ENCODE data around the gene PADI3.

The PADI3 gene

GRCh38 chr1:17214876-17215544 lies 33.9 kb upstream of the PADI3 start:
- DNase-seq (ENCODE audit: low read depth, low spot score): no peak

- DNase-seq (ENCODE audit: low read depth, low spot score): no peak
These were observed 33.4 kb upstream of the PADI3 start for GRCh38 chr1:17215545-17215890.

- DNase-seq (ENCODE audit: low read depth, low spot score): no peak
These were observed 32.8 kb upstream of the PADI3 start for GRCh38 chr1:17216078-17216477.

GRCh38 chr1:17217607-17218006 lies 31.3 kb upstream of the PADI3 start:
- no peak for DNase-seq (ENCODE audit: low read depth, low spot score)

- DNase-seq (ENCODE audit: low read depth, low spot score): no peak
These were observed 30.0 kb upstream of the PADI3 start for GRCh38 chr1:17218939-17219338.

GRCh38 chr1:17220287-17220686 lies 28.6 kb upstream of the PADI3 start:
- no peak for DNase-seq (ENCODE audit: low read depth, low spot score)

- DNase-seq (ENCODE audit: low read depth, low spot score): no peak
These were observed 26.3 kb upstream of the PADI3 start for GRCh38 chr1:17222557-17222956.

GRCh38 chr1:17224434-17224833 lies 24.5 kb upstream of the PADI3 start:
- no peak for DNase-seq (ENCODE audit: low read depth, low spot score)

- no peak for DNase-seq (ENCODE audit: low read depth, low spot score)
These were observed 23.8 kb upstream of the PADI3 start for GRCh38 chr1:17225140-17225539.

- no peak for DNase-seq (ENCODE audit: low read depth, low spot score)
These were observed 21.5 kb upstream of the PADI3 start for GRCh38 chr1:17227358-17227915.

- DNase-seq (ENCODE audit: low read depth, low spot score): no peak
These were observed 20.3 kb upstream of the PADI3 start for GRCh38 chr1:17228619-17229018.

- DNase-seq (ENCODE audit: low read depth, low spot score): no peak
These were observed 19.5 kb upstream of the PADI3 start for GRCh38 chr1:17229379-17229778.

- DNase-seq (ENCODE audit: low read depth, low spot score): no peak
These were observed 18.8 kb upstream of the PADI3 start for GRCh38 chr1:17230106-17230505.

- no peak for DNase-seq (ENCODE audit: low read depth, low spot score)
These were observed 18.1 kb upstream of the PADI3 start for GRCh38 chr1:17230671-17231310.

- no peak for DNase-seq (ENCODE audit: low read depth, low spot score)
These were observed 15.9 kb upstream of the PADI3 start for GRCh38 chr1:17232759-17233661.

GRCh38 chr1:17233675-17234320 lies 15.1 kb upstream of the PADI3 start:
- DNase-seq (ENCODE audit: low read depth, low spot score): no peak

GRCh38 chr1:17234405-17234804 lies 14.5 kb upstream of the PADI3 start:
- DNase-seq (ENCODE audit: low read depth, low spot score): no peak

GRCh38 chr1:17235135-17235885 lies 13.6 kb upstream of the PADI3 start:
- no peak for DNase-seq (ENCODE audit: low read depth, low spot score)

GRCh38 chr1:17236779-17237560 lies 11.9 kb upstream of the PADI3 start:
- DNase-seq (ENCODE audit: low read depth, low spot score): peak; percentile 81

- no peak for DNase-seq (ENCODE audit: low read depth, low spot score)
These were observed 11.4 kb upstream of the PADI3 start for GRCh38 chr1:17237561-17237903.
